ENCODE data around the gene MAD1L1.
A peak's percentile ranks its signal among the peaks of the same experiment; 100 is the strongest.

Gene MAD1L1

GRCh38 chr7:1852517-1853430 is 380.0 kb downstream of the MAD1L1 start:
- H3K9ac ChIP-seq (ENCODE audit: low read depth, low read length): no peak overlapping the region
- no peaks in the 10 kb centered on the region for H3K9me3 ChIP-seq (ENCODE audit: insufficient read depth, low read length, severe bottlenecking)
- no peak overlapping the region for H2AFZ ChIP-seq (ENCODE audit: low read depth, low read length)
- ATAC-seq (ENCODE audit: insufficient read depth, low read depth) (no peak), DNase-seq (no peak)
- peaks cover 20% of the 10 kb centered on the region for H3K4me1 ChIP-seq (ENCODE audit: insufficient read depth, low read length)
- H3K4me2 ChIP-seq (ENCODE audit: insufficient read depth, low read length): no peak overlapping the region
- peaks cover 13% of the 10 kb centered on the region; the same call in 1 of the 2 replicates for H3K79me2 ChIP-seq (ENCODE audit: insufficient read depth, low read length)
- H4K20me1 ChIP-seq (ENCODE audit: insufficient read depth, low read length): peaks cover 65% of the 10 kb centered on the region
- no peak for TF ChIP-seq EZH2 (IDR thresholded peaks at IDR 0.05; ENCODE audit: borderline replicate concordance, low read depth, low read length, severe bottlenecking)
- no peak for TF ChIP-seq CTCF (IDR thresholded peaks at IDR 0.05; ENCODE audit: borderline replicate concordance, extremely low read depth, low read length, poor library complexity, severe bottlenecking)
- no peak overlapping the region for H3K4me3 ChIP-seq (ENCODE audit: low read depth in 1 of 2, low read length in 2 of 2)
- H3K27ac ChIP-seq (ENCODE audit: low read length): peak overlapping the region; percentile 40; the same call in 1 of the 2 replicates
- H3K36me3 ChIP-seq (ENCODE audit: insufficient read depth, low read length): peaks cover 32% of the 10 kb centered on the region
- H3K27me3 ChIP-seq (ENCODE audit: insufficient read depth, low read length, poor library complexity): no peaks in the 10 kb centered on the region

DNA sequence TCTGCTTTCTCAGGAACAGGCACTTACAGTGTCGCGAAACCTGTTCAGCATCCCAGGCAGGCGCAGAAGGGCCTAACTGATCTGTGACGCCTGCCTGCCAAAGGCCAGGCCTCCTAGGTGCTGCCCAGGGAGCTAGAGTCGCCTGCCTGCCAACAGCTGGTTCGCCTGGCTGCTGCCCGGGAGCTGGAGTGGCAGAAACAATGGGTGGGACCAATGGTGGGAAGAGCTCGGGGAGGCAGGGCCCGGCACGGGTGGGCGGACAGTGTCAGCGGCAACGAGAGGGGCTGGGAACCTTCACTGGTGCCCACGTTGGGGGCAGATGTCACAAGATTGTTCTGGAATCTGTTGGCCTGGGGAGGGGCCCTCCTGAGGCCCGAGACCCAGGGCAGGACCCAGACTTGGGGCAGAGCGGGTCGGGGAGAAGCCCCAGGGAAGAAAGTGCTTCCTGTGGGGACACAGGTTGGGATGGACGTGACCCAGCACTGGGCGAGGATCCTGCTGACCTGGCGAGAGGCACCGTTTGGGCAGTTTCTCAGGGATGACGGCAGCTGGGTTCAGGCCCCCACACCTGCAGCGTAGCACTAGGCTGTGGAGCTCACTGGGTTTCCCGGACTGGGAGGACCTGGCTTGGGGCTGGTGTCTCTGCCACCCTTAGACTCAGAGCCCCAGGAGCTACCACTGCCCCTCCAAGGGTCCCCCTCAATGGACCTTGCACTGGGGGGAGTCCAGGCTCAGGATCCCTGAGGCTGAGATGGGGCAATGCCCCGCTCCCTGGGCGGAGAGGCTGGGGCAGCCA is 380.8 kb downstream of the MAD1L1 start:
- Histone ChIP-seq H3K9ac (ENCODE audit: low read depth, low read length) (no peak overlapping the region), H3K9me3 (ENCODE audit: insufficient read depth, low read length, severe bottlenecking) (no peaks in the 10 kb centered on the region), H3K4me2 (ENCODE audit: insufficient read depth, low read length) (no peak overlapping the region), H3K79me2 (ENCODE audit: insufficient read depth, low read length) (peaks cover 13% of the 10 kb centered on the region; the same call in 1 of the 2 replicates), H3K27me3 (ENCODE audit: insufficient read depth, low read length, poor library complexity) (no peaks in the 10 kb centered on the region), H4K20me1 (ENCODE audit: insufficient read depth, low read length) (peaks cover 63% of the 10 kb centered on the region), H3K4me3 (ENCODE audit: low read depth in 1 of 2, low read length in 2 of 2) (no peak overlapping the region), H2AFZ (ENCODE audit: low read depth, low read length) (no peak overlapping the region), H3K36me3 (ENCODE audit: insufficient read depth, low read length) (peaks cover 35% of the 10 kb centered on the region), H3K4me1 (ENCODE audit: insufficient read depth, low read length) (peaks cover 20% of the 10 kb centered on the region), H3K27ac (ENCODE audit: low read length) (no peak overlapping the region; the same call in 1 of the 2 replicates)
- TF ChIP-seq EZH2 (IDR thresholded peaks at IDR 0.05; ENCODE audit: borderline replicate concordance, low read depth, low read length, severe bottlenecking) (no peak), CTCF (IDR thresholded peaks at IDR 0.05; ENCODE audit: borderline replicate concordance, extremely low read depth, low read length, poor library complexity, severe bottlenecking) (no peak)
- DNase-seq: no peak
- ATAC-seq (ENCODE audit: insufficient read depth, low read depth): no peak

GRCh38 chr7:1850976-1851571 is 381.7 kb downstream of the MAD1L1 start:
- H4K20me1 ChIP-seq (ENCODE audit: insufficient read depth, low read length): peaks cover 63% of the 10 kb centered on the region

More at GRCh38 chr7:1850976-1851571, 381.7 kb downstream of the MAD1L1 start:
- Histone ChIP-seq H3K27me3 (ENCODE audit: insufficient read depth, low read length, poor library complexity) (no peaks in the 10 kb centered on the region), H3K4me3 (ENCODE audit: low read depth in 1 of 2, low read length in 2 of 2) (no peak overlapping the region), H3K4me2 (ENCODE audit: insufficient read depth, low read length) (no peak overlapping the region), H3K9ac (ENCODE audit: low read depth, low read length) (no peak overlapping the region), H2AFZ (ENCODE audit: low read depth, low read length) (no peak overlapping the region), H3K9me3 (ENCODE audit: insufficient read depth, low read length, severe bottlenecking) (no peaks in the 10 kb centered on the region), H3K79me2 (ENCODE audit: insufficient read depth, low read length) (peaks cover 13% of the 10 kb centered on the region; the same call in 1 of the 2 replicates), H3K36me3 (ENCODE audit: insufficient read depth, low read length) (peaks cover 38% of the 10 kb centered on the region), H3K27ac (ENCODE audit: low read length) (no peak overlapping the region; the same call in 1 of the 2 replicates), H3K4me1 (ENCODE audit: insufficient read depth, low read length) (peaks cover 20% of the 10 kb centered on the region)
- ATAC-seq (ENCODE audit: insufficient read depth, low read depth) (no peak), DNase-seq (no peak)
- no peak for TF ChIP-seq EZH2 (IDR thresholded peaks at IDR 0.05; ENCODE audit: borderline replicate concordance, low read depth, low read length, severe bottlenecking)
- TF ChIP-seq CTCF (IDR thresholded peaks at IDR 0.05; ENCODE audit: borderline replicate concordance, extremely low read depth, low read length, poor library complexity, severe bottlenecking): no peak

Measured in DND-41 (cell line).